Kidney epithelial cell (primary cell): ENCODE results near the gene ADPRHL1. TPM values are rescaled to one million over a fixed set of nuclear protein-coding genes. Genes with fewer than 3 reads are reported as not detected.

Experiments
- DNase-seq: peaks from one replicate; pipeline ENCODE4 v3.0.0-alpha.2; 2010; ENCODE audit warnings: low read depth
- H3K27me3 ChIP-seq: 2 replicates; pipeline ENCODE4 v1.6.0; 2011; ENCODE audit warnings: low read length; ENCODE audit not compliant: control insufficient read depth, insufficient read depth
- H3K36me3 ChIP-seq: 2 replicates; pipeline ENCODE4 v1.5.1; 2011; ENCODE audit warnings: low read length; ENCODE audit not compliant: control insufficient read depth, insufficient read depth
- H3K4me3 ChIP-seq: 2 replicates; pipeline ENCODE4 v1.5.1; 2011; ENCODE audit warnings: low read depth, mild to moderate bottlenecking, control low read depth, low read length
- CTCF ChIP-seq: IDR thresholded peaks from 2 replicates; pipeline ENCODE4 v1.5.1; 2011; ENCODE audit warnings: mild to moderate bottlenecking, moderate library complexity, low read length, control low read depth, inconsistent platforms; ENCODE audit not compliant: insufficient read depth, poor library complexity, severe bottlenecking
- total RNA-seq: library from RNA; depleted of rRNA; stranded (reverse); fragments of >200 nt; gene quantifications from 2 replicates; pipeline ENCODE4 v1.2.3, GENCODE V29; 2015

ADPRHL1 gene
- total RNA-seq, 1 donor from 2014 or later, result 0.84 TPM

GRCh38 chr13:113367771-113368170, 85.5 kb downstream of the ADPRHL1 start:
- DNase-seq, result no peak
- peaks cover 9% of the 10 kb centered on the region for H3K27me3 ChIP-seq
- no peaks in the 10 kb centered on the region for H3K36me3 ChIP-seq
- TF ChIP-seq CTCF, result no peak
- no peak overlapping the region for H3K4me3 ChIP-seq

GRCh38 chr13:113367020-113367560, 86.2 kb downstream of the ADPRHL1 start:
- no peak overlapping the region for H3K4me3 ChIP-seq
- no peak for TF ChIP-seq CTCF
- H3K36me3 ChIP-seq, result no peaks in the 10 kb centered on the region
- H3K27me3 ChIP-seq, result peaks cover 13% of the 10 kb centered on the region
- DNase-seq, result no peak

- H3K36me3 ChIP-seq, result no peaks in the 10 kb centered on the region
- H3K4me3 ChIP-seq, result no peak overlapping the region
- H3K27me3 ChIP-seq, result peaks cover 13% of the 10 kb centered on the region
- DNase-seq, result no peak
- no peak for TF ChIP-seq CTCF
Observed at GRCh38 chr13:113365971-113366588, 87.2 kb downstream of the ADPRHL1 start.

GRCh38 chr13:113365583-113365970, 87.7 kb downstream of the ADPRHL1 start:
- no peak for DNase-seq
- no peak for TF ChIP-seq CTCF
- no peak overlapping the region for H3K4me3 ChIP-seq
- H3K36me3 ChIP-seq, result no peaks in the 10 kb centered on the region
- H3K27me3 ChIP-seq, result peaks cover 13% of the 10 kb centered on the region

GRCh38 chr13:113364901-113365582, 88.2 kb downstream of the ADPRHL1 start:
- Histone ChIP-seq H3K4me3 (no peak overlapping the region), H3K36me3 (no peaks in the 10 kb centered on the region), H3K27me3 (peaks cover 13% of the 10 kb centered on the region)
- no peak for TF ChIP-seq CTCF
- no peak for DNase-seq
